GM11168 (cell line): ENCODE measurements around the gene FGFBP2.
"Not testable (repeated sequence)": the region's sequence is repeated elsewhere in the genome, so short reads cannot be mapped to it uniquely, and the experiment has no call there.

Source experiments
- in situ Hi-C: fragments of 300-500 bp; cut with MboI; formaldehyde crosslinking; loops from one replicate; pipeline ENCODE4 v1.12.0; 2022; ENCODE audit warnings: low sequenced_read_pairs; ENCODE audit not compliant: unreplicated experiment

Gene FGFBP2

GRCh38 chr4:15935504-15936402 is 27.2 kb downstream of the FGFBP2 start:
- in situ Hi-C loops = loop anchor here (10.0 kb wide), 1 partner anchor 221 kb away; no protein-coding TSS in a partner anchor

GRCh38 chr4:15934259-15934658 is 28.7 kb downstream of the FGFBP2 start:
- in situ Hi-C loops = loop anchor here (10.0 kb wide), 1 partner anchor 219 kb away; no protein-coding TSS in a partner anchor

GRCh38 chr4:15931451-15932210 is 31.3 kb downstream of the FGFBP2 start:
- in situ Hi-C loops = loop anchor here (10.0 kb wide), 1 partner anchor 217 kb away; no protein-coding TSS in a partner anchor

GRCh38 chr4:15930314-15930713 is 32.7 kb downstream of the FGFBP2 start:
- in situ Hi-C loops = loop anchor here (10.0 kb wide), 1 partner anchor 216 kb away; no protein-coding TSS in a partner anchor

- in situ Hi-C loops = no loop called here
These were observed 33.4 kb downstream of the FGFBP2 start for GRCh38 chr4:15929540-15929939.

- in situ Hi-C loops = no loop called here
These were observed 34.1 kb downstream of the FGFBP2 start for GRCh38 chr4:15928883-15929282.

GRCh38 chr4:15926486-15926885 is 36.5 kb downstream of the FGFBP2 start:
- in situ Hi-C loops = no loop called here

- in situ Hi-C loops = no loop called here
These were observed 37.1 kb downstream of the FGFBP2 start for GRCh38 chr4:15925830-15926229.

GRCh38 chr4:15921592-15921932 is 41.4 kb downstream of the FGFBP2 start:
- in situ Hi-C loops = no loop called here

- in situ Hi-C loops = no loop called here
These were observed 42.0 kb downstream of the FGFBP2 start for GRCh38 chr4:15920723-15921591.

GRCh38 chr4:15918484-15919129 is 44.4 kb downstream of the FGFBP2 start:
- in situ Hi-C loops = no loop called here

- in situ Hi-C loops = no loop called here
These were observed 45.7 kb downstream of the FGFBP2 start for GRCh38 chr4:15917297-15917696.

- in situ Hi-C loops = not testable (repeated sequence)
These were observed 46.6 kb downstream of the FGFBP2 start for GRCh38 chr4:15916358-15916757.

- in situ Hi-C loops = no loop called here
These were observed 48.2 kb downstream of the FGFBP2 start for GRCh38 chr4:15914736-15915135.

- in situ Hi-C loops = no loop called here
These were observed 48.7 kb downstream of the FGFBP2 start for GRCh38 chr4:15914291-15914690.

GRCh38 chr4:15913631-15913970 is 49.4 kb downstream of the FGFBP2 start:
- in situ Hi-C loops = no loop called here

GRCh38 chr4:15912961-15913630 is 49.9 kb downstream of the FGFBP2 start:
- in situ Hi-C loops = no loop called here

- in situ Hi-C loops = no loop called here
These were observed 50.7 kb downstream of the FGFBP2 start for GRCh38 chr4:15912236-15912635.
